B cell (primary cell): ENCODE data around the gene ITPKB.

Experiments used
- EZH2 ChIP-seq: IDR thresholded peaks from 2 replicates; pipeline ENCODE4 v1.6.1; 2012; ENCODE audit warnings: borderline replicate concordance, low read depth, mild to moderate bottlenecking, moderate library complexity, low read length; ENCODE audit not compliant: insufficient read depth, poor library complexity, severe bottlenecking
- TF ChIP-seq, protein P1 (sequence below): fragments of 200-600 bp; IDR thresholded peaks from one replicate; pipeline ENCODE4 v1.8.0; 2022; ENCODE audit warnings: antibody characterized with exemption, mild to moderate bottlenecking

GRCh38 chr1:226590614-226591013 is 148.5 kb downstream of the ITPKB start:
- TF ChIP-seq, protein P1, sequence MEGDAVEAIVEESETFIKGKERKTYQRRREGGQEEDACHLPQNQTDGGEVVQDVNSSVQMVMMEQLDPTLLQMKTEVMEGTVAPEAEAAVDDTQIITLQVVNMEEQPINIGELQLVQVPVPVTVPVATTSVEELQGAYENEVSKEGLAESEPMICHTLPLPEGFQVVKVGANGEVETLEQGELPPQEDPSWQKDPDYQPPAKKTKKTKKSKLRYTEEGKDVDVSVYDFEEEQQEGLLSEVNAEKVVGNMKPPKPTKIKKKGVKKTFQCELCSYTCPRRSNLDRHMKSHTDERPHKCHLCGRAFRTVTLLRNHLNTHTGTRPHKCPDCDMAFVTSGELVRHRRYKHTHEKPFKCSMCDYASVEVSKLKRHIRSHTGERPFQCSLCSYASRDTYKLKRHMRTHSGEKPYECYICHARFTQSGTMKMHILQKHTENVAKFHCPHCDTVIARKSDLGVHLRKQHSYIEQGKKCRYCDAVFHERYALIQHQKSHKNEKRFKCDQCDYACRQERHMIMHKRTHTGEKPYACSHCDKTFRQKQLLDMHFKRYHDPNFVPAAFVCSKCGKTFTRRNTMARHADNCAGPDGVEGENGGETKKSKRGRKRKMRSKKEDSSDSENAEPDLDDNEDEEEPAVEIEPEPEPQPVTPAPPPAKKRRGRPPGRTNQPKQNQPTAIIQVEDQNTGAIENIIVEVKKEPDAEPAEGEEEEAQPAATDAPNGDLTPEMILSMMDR: no peak
- no peak for TF ChIP-seq EZH2
